Naive B cell (primary cell): ENCODE results near the gene FST. TPM values are rescaled to one million over a fixed set of nuclear protein-coding genes. Genes with fewer than 3 reads are reported as not detected.

Experiments
- ATAC-seq, 2 donors: fragments of 150-1000 bp; cut with Tn5 transposase; 2 replicates each; pipeline ENCODE4 v1.10.0; 2021; ENCODE audit warnings: low read depth in 2 of 2, mild to moderate bottlenecking in 2 of 2, moderate library complexity in 2 of 2
- DNase-seq: peaks from one replicate; pipeline ENCODE4 v3.0.0; 2022
- H3K27ac Mint-ChIP-seq, 6 donors: one replicate each; pipeline ENCODE4 v1.8.0; 2020 to 2022; ENCODE audit warnings: mild to moderate bottlenecking in 6 of 6, mixed read lengths in 6 of 6, moderate library complexity in 5 of 6, inconsistent platforms in 2 of 6
- H3K27me3 Mint-ChIP-seq, 3 donors: one replicate each; pipeline ENCODE4 v1.8.0; 2021 to 2022; ENCODE audit warnings: mixed read lengths in 3 of 3, mild to moderate bottlenecking in 1 of 3
- H3K36me3 Mint-ChIP-seq, 2 donors: one replicate each; pipeline ENCODE4 v1.8.0; 2020 to 2022; ENCODE audit warnings: mixed read lengths in 2 of 2, inconsistent platforms in 1 of 2, mild to moderate bottlenecking in 1 of 2
- H3K4me1 Mint-ChIP-seq, 3 donors: one replicate each; pipeline ENCODE4 v1.8.0; 2020 to 2022; ENCODE audit warnings: mixed read lengths in 3 of 3, inconsistent platforms in 1 of 3, mild to moderate bottlenecking in 1 of 3, moderate library complexity in 1 of 3
- H3K4me3 Mint-ChIP-seq, 8 donors: one replicate each; pipeline ENCODE4 v1.8.0; 2020 to 2022; ENCODE audit warnings: mild to moderate bottlenecking in 8 of 8, mixed read lengths in 8 of 8, moderate library complexity in 8 of 8, inconsistent platforms in 2 of 8
- H3K9me3 Mint-ChIP-seq, 7 donors: one replicate each; pipeline ENCODE4 v1.8.0; 2020 to 2022; ENCODE audit warnings: mixed read lengths in 7 of 7, mild to moderate bottlenecking in 5 of 7, inconsistent platforms in 2 of 7, moderate library complexity in 1 of 7
- polyA plus RNA-seq, 6 donors: library from polyadenylated mRNA; unstranded; fragments of 300-500 nt; fragmentation: Illumina TruSeq; gene quantifications; one replicate each; pipeline ENCODE4 v1.2.3, GENCODE V29; 2021; ENCODE audit warnings: low read depth in 6 of 6

The FST gene
- polyA plus RNA-seq, 6 donors from 2014 or later, result not detected

DNA sequence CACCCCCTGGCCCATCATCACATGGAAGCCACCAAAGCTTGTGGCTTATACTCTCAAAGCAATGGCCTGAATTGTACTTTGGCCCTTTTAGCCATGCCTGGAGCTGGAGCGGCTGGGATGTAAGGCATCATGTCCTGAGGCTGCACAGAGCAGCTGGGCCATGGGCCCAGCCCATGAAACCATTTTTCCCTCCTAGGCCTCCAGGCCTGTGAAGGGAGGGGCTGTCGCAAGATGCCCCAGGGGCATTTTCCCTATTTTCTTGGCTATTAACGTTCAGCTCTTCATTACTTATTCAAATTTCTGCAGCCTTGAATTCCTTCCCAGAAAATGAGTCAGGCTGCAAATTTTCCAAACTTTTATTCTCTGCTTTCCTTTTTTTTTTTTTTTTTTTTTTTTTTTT lies 27.7 kb downstream of the FST start:
- Mint-ChIP-seq H3K36me3 (peaks cover 7 to 14% of the 10 kb centered on the region in 2 donors), H3K27ac (no peak overlapping the region), H3K4me1 (no peaks in the 10 kb centered on the region), H3K9me3 (peaks cover 18 to 60% (median 37%) of the 10 kb centered on the region in 7 donors), H3K4me3 (no peak overlapping the region), H3K27me3 (peaks cover 9 to 19% (median 14%) of the 10 kb centered on the region in 3 donors)
- no peak for DNase-seq
- ATAC-seq, result no peak

DNA sequence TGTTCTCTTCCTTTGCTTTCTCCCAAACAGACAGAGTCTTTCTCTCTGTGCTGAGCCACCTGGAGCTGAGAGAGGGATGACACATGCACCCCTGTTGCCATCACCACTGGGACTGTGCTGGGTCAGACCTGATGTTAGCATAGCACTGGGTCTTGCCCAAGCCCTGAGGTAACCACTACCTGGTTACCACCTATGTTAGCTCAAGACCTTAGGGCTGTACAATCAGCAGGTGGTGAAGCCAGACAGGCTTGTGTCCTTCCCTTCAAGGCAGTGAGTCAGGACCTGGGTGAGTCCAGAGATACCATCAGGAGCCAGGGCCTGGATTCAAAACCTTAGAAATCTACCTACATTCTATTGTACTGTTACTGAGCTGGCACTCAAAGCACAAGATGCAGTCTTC lies 32.1 kb downstream of the FST start:
- Mint-ChIP-seq H3K4me1 (no peaks in the 10 kb centered on the region), H3K27ac (no peak overlapping the region), H3K9me3 (peaks cover 18 to 51% (median 33%) of the 10 kb centered on the region in 7 donors), H3K4me3 (no peak overlapping the region), H3K27me3 (peaks cover 0 to 6% (median 4%) of the 10 kb centered on the region in 3 donors), H3K36me3 (peaks cover 7 to 14% of the 10 kb centered on the region in 2 donors)
- DNase-seq (no peak), ATAC-seq (no peak)

DNA sequence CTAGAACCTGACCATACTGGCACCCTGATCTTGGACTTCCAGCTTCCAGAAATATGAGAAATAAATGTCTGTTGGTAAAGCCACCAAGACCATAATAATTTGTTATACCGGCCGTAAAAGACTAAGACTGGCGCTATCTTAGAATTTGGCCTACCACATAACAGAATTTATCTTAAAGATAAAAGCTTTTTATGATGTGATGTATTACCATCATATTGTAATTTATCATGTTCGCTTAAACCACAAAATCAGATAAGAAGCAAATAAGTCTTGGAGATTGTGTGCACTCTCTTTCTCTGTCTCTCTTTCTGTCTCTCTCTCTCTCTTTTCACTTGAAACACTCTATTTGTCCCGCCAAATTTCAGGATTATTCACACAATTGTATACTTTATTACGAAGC lies 35.6 kb downstream of the FST start:
- H3K4me3 Mint-ChIP-seq, result no peak overlapping the region
- DNase-seq (no peak), ATAC-seq (no peak)
- H3K27ac Mint-ChIP-seq, result no peak overlapping the region
- peaks cover 5 to 30% (median 13%) of the 10 kb centered on the region in 7 donors for H3K9me3 Mint-ChIP-seq
- no peaks in the 10 kb centered on the region for H3K4me1 Mint-ChIP-seq
- peaks cover 4 to 15% (median 10%) of the 10 kb centered on the region in 3 donors for H3K27me3 Mint-ChIP-seq
- H3K36me3 Mint-ChIP-seq, result peaks cover 0 to 7% of the 10 kb centered on the region in 2 donors

DNA sequence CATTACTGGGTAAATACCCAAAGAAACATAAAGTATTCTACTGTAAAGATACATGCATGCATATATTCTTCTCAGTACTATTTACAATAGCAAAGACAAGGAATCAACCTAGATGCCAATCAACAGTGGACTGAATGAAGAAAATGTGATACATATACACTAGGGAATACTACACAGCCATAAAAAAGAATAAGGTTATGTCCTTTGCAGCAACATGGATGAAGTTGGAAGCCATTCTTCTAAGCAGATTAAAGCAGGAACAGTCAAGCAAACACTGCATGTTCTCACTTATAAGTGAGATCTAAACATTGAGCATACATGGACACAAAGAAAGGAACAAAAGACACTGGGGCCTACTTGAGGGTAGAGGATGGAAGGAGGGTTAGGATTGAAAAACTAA lies 40.4 kb downstream of the FST start:
- DNase-seq, result no peak
- peaks cover 0 to 21% (median 15%) of the 10 kb centered on the region in 3 donors for H3K27me3 Mint-ChIP-seq
- H3K4me1 Mint-ChIP-seq, result no peaks in the 10 kb centered on the region
- no peak for ATAC-seq
- no peak overlapping the region for H3K4me3 Mint-ChIP-seq
- peaks cover 0 to 17% (median 13%) of the 10 kb centered on the region in 7 donors for H3K9me3 Mint-ChIP-seq
- no peaks in the 10 kb centered on the region for H3K36me3 Mint-ChIP-seq
- no peak overlapping the region for H3K27ac Mint-ChIP-seq

Other genes starting within 250 kb of the FST start
- gene NDUFS4, start 80.0 kb downstream of the FST start, polyA plus RNA-seq, result 100 to 1,000 TPM in 1 of 6 donors, 10 to 100 TPM in 5; 62.5 to 101 (median 83.7) TPM